HG02571 (cell line): ENCODE results near the gene GPSM1.
A peak's percentile ranks its signal among the peaks of the same experiment; 100 is the strongest.
"Not testable (repeated sequence)": the region's sequence is repeated elsewhere in the genome, so short reads cannot be mapped to it uniquely, and the experiment has no call there.

Source experiments
- ATAC-seq: cut with Tn5 transposase; IDR thresholded peaks from one replicate; pipeline ENCODE4 v1.9.1; 2021; ENCODE audit warnings: mild to moderate bottlenecking, moderate library complexity; ENCODE audit not compliant: unreplicated experiment

GPSM1 gene

DNA sequence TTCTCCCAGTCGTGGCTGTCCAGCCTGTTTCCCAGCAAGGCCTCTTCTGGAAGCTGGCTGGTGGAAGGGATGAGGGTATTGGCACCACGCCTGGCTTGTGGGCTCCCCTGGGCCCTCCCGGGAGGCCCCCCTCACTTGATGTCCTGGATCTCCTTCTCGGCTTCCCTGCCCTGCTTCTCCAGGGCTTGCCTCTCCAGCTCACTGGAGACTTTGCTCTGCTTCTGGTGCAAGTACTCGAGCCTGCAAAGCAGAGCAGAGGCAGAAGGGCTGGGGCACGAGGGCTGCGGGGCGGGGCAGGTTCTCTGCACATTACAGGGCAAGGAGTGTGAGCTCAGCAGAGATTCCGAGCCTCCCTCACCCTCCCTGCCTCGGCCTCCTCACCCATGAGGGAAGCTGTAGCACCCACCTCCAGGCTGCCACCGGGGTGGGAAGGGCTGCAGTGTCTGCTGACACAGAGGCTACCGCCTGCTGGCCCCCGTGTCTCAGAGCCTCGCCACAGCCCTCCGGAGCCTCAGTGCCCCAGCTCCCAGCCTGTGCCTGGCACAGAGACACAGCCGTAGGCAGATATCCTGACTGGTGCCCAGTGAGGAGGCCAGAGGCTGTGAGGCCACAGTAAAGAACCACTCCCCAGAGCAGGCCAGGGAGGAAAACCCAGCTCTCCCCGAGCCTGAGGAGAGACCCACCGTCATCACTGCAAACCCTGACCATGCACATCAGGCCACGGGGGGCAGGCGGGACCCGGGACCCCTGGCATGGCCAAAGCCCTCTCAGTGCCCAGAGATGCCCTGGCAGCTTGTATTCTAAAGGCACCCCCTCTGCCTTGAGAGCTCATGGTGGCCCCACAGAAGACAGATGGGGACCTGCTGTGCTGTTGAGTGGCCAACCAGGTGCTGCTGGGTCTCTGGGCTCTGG lies 65.5 kb downstream of the GPSM1 start:
- ATAC-seq, result no peak

DNA sequence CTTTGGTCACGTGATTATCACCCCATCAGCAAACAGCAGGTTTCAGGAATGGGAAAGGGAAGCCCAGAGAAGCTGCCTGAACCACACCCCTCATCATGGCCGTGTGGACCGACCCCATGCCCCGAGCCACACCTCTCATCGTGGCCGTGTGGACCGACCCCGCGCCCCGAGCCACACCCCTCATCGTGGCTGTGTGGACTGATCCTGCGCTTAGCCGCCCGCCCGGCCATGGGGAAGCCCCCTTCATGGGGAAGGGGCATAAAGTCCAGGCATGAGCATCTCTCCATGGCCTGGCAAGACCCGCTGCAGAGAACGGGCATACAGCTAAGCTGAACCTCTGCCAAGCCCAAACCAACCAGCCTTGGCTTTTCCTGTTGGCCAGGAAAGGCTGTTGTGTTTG lies 66.2 kb downstream of the GPSM1 start:
- no peak for ATAC-seq

DNA sequence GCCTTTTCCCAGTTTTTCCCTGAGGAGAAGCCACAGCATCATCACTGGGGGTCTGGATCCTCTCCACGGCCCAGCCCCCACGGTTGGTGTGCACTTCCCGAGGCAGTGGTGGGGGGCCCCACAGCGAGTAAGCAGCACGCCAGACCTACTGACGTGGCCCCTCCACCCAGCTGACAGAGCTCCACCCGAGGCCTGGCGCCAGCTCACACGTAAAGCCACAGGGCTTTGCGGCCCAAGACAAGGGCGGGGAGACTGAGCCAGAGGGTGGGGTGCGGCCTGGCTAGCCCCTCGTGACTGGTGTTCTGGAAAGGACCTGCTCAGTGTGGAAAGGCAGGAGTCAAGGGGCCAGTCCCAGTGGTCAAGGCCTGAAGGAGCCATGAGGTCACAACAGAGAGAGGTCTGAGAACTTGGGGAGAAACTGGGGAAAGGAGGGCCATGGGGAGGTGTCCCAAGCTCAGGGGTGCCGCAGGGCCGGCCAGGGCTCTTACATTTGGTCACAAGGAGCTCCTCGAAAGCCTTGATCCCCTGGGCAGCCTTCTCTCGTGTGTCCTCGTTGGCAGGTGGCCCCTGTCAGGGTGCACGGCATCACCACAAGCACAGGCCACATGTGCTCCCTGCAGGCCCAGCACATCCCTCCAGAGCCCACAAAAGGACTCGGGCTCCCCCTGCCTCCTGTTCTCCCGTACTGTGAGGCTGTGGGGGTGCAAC lies 67.1 kb downstream of the GPSM1 start:
- ATAC-seq, result no peak

DNA sequence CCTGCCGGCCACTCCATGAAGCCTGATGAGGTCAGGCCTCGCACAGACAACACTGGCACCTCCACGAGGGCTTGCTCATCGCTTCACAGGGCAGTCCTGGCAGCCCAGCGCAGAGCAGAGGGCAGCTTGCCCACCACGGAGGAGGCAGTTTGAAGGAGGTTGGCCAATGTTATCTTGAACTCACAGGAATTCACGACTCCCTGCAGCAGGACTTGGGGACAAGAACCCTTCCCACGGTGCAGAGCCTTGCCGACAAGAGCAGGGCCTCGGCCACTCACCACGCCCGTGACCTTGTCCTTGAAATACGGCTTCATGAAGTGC lies 67.6 kb downstream of the GPSM1 start:
- no peak for ATAC-seq

DNA sequence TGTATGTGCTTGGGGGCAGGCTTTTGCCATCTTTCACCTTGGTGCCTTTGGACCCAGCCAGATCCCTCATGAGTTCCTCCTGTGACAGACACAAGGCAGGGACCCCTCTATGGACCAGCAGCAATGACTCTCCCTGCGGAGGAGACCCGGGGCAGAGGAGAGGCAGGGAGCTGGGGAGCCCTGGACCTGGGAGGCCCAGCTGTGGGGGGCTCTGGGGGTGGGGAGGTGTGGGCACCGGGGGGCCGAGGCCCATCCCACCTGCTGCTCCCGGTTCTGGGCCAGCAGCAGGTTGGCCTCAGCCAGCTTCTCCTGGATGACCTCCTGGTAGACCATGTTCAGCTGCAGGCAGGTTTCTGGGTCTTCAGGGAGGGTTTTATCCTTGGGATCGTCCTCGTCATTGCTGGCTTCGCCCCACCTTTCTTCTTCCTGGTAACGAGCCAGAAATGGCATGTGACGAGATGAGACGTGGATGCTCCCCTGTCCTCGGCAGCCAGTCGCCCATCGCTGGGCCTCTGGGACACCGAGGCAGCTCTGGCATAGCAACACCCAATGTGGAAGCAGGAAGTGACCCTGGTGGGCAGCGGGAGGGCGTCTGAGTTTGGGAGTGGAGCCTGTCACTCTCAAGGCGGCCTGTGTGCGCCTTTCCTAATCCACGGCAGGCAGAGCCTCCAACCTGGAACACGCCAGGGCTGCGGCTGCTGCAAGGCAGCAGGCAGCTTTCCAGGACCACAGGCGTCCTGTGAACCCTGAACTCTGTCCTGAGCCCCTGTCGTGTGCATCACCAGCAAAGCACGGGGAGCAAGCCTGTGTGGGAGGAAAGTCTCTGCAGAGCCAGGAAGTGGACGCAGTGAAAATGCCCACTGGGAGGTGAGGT lies 68.2 kb downstream of the GPSM1 start:
- ATAC-seq, result no peak

DNA sequence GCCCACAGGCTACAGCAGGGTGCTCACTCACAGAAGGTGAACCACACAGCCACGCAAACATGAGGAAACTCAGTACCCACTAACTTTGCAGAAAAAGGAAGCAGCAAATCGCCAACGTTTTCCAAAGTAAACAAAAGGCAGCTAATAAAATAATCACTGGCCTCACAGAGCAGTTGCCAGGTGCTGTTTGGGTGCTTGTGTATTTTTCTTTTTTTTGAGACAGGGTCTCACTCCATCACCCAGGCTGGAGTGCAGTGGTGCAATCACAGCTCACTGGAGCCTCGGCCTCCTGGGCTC lies 68.8 kb downstream of the GPSM1 start:
- ATAC-seq, result no peak

DNA sequence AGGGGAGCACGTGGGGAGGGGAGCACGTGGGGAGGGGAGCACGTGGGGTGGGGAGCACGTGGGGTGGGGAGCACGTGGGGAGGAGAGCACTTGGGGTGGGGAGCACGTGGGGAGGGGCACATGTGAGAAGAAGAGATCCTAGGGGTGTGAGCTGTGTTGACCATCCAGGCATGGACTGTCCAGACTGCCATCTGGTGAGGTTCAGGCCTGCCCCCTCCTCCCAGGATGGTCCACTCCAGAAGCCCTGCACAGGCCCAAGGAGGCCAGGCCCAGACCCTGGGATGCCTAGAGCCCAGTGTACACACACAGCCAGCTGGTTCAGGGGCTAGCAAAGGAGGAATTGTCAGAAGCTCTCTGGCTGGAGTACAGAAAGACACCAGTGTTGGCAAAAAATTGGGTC lies 70.3 kb downstream of the GPSM1 start:
- ATAC-seq, result no peak

DNA sequence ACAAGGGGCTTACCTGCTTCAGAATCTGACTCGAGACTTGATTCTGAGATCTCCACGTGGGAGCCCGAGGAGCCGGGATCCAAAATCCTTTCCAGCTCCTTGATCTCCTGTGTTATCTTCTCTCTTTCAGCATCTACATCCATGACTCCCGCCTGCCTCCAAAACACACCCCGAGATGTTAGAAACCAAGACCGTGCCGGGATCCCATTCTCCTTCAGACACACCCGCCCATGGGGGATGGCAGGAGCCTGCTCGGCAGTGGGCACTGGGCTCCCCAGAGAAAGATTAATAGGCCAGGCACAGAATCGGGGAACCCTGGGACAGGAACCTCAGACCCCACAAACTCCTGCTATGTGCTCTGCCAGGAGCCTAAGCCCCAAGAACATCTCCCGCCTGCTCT lies 70.9 kb downstream of the GPSM1 start:
- no peak for ATAC-seq

DNA sequence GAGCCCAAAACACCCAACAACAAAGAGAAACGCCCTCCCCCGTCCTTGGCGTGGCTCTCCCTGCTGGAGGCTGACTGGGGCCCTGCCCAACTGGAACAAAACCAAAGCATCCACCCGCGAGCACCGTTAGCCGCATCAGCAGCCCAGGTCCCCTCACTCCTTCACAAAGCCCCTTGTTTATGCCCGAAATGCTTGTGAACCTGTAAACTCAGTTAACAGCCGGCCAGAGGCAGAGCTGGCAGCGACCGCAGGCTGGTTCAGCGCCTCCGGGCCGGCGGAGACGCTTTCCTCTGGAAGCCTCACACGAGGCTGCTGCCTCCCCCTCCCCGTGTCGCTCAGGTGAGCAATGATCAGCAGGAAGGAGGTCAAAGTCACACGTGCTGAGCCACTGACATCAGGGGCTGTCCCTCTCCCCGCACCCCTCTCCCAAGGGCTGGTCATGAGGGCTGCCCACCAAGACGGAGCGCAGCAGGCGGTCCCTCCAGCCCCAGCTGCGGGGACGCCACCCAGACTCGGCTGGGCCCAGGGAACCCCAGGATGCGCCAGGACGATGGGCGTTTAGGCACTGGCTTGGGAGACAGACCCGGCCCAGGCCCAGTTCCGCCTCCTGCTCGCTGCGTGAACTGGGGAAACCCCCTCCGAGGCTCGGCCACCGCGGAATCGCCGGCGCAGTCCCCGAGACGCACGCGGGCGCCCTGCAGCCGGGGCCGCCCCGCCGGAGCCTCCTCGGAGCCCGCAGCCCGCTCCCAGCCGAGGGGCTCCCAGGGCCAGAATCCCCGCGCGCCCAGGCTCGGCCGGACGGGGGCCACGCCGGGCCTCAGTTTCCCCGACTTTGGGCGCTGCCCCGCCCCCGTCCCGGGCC lies 72.1 kb downstream of the GPSM1 start:
- peak; percentile 21 for ATAC-seq

DNA sequence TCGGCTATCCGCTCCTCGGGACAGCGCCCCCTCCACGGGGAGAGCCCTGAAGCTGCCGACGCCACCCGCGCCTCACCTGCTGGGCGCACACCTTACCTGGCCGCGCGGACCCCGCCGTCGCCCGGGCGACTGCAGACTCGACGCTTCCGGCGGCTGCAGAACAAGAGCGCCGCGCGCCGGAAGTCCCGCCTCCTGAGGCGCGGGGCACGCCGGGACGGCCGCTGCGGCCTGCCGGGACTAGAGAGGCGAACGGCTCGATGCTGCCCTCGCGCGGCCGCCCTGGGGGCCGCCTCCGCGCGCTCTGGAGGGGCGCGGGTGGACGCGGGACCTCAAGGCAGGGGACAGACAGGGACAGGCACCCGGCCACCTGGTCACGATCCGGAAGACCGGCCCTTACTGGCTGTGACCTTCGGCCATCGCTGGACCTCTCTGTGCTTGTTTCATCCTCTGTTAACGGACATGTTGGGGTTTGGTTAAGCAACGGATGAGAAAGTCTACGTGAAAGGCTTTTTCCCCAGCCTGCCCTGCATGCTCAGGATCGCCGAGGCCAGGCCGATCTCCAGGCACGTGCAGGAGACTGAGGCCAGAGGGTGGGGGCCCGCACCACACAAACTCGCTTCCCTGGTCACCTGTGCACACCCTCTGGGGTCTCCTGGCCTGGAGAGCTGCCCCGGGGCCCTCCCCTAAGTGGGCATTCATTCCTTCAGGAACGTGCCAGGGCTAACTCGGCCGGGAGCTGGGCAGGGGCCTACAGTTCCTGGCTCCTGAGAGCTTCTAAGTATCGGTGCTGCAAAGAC lies 72.9 kb downstream of the GPSM1 start, which contains the start of gene SNAPC4:
Gene SNAPC4 (minus strand): TSS at position 133 of the 797 bp plus-strand sequence. CDS start 1,742 bp downstream, outside the sequence.
- peak; percentile 56 for ATAC-seq

DNA sequence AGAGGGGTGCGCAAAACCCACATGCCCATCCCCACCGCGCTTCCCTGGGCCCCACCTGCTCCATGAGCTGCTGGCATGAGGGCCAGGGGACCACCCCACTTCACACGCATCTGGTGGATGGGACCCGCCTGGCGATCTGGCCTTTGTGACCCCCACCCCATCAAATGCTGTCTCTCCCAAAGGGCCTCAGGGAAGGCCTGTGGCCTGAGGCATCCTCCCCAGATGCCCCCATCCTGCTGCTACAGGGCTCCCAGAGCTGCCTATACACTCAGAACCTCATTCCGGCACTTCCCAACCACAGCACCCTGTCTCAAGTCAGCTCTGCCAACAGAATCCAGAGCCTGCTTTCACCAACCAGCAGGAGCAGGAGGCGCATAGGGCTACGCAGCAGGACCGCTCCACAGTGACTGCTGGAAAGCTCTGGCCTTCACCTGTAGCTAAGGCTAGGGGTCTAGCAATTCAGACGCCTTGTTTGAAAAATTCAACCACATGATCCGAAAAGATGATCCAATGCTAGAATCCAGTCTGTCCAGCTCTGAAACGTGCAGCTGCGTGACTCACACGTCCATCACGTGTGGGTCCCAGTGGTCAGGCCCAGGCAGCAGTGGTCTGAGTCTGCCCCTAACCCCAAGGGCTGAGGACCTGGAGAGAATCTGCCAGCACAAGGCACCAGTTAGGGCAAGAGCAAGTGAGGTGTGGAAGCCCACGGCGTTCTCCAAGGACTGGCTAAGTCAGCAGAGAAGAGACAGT lies 74.0 kb downstream of the GPSM1 start:
- ATAC-seq, result no peak

DNA sequence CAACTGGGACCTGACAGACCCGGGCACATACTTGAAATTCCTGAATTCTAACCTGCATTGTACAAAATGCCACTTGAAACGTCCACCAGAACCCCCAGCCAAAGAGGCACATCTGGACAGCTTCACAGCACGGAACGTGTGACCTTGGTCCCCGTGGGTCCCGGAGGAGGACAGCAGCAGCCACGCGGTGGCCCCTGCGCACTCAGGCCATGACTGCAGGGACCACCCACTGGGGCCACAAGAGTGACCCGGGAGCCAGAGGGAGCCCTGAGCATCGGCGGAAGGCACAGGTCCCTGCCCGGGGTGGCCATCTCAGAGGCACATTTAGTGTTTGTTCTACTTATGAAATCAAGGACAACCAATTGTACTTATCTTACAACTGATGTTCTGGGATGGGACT lies 74.7 kb downstream of the GPSM1 start:
- no peak for ATAC-seq

DNA sequence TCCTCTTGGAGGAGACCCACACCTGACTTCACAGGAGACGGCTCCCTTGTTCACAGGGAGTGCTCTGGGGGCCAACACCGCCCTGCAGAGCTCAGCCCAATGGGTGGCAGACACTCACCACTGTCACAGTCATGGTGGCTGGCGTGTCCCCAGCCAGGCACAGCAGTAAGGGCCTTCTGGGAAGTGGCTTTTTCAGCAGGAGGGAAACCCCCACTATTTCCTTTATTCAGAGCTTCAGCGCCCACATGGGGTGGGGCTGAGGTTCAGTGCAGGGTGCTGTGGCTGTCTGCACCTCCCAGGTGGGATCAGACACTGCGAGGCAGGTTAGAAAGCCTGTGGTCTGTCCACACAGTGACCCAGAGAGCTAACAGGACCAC lies 76.2 kb downstream of the GPSM1 start:
- ATAC-seq, result peak; percentile 36

DNA sequence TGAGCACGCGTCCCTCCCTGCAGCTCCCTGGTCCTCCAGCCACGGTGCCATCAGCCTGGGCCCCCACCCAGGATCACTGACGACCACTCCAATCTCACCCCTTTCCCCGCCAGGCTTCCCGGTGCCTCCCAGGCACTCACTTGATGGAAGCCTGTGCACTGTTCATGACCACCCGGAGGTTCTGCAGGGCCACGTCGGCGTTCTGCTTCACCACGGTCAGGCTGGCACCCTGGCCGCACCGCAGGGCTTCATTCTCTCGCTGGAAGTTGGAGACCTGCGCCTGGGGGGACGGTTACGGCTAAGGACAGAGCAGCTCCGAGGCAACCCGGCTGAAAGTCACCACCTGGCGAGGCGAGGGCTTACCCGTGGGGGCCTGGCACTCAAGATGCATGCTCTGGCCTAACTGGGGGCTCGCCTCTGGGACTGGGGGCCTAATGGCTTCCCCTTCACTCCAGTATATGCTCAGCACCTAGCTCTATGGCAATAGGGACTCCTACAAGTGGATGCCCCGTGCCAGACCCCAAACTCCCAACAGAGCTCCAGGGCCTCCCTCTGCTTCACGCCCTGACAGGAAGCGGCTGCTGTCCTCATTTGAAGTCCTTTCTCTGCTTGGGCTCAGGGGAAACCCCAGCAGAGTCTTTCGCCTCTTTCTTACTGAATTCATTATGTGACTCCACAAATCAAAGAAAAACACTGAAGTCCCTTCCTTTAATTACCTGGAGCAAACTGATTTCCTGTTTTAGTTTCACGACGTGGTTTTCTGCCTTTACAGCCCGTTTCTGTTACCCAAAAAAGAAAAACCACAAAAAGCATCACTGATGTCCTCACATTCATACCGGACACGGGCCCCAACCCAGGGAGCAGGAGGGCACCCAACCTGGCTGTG lies 76.8 kb downstream of the GPSM1 start:
- ATAC-seq, result no peak

DNA sequence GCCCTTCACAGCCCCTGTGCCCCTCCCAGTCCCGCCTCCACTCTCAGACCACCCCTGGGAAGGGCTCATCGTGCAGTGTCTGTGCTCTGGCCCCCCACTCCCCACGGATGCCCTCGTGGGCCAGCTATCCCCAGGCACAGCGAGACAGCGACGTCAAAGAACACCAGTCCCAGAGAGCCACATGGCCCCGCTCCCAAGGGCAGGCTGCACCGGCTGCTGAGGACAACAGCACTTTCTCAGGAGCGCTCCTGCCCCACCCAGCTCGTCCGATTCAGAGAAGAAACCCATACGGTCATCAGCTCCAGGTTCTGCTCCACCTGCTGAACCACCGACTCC lies 77.4 kb downstream of the GPSM1 start:
- no peak for ATAC-seq

DNA sequence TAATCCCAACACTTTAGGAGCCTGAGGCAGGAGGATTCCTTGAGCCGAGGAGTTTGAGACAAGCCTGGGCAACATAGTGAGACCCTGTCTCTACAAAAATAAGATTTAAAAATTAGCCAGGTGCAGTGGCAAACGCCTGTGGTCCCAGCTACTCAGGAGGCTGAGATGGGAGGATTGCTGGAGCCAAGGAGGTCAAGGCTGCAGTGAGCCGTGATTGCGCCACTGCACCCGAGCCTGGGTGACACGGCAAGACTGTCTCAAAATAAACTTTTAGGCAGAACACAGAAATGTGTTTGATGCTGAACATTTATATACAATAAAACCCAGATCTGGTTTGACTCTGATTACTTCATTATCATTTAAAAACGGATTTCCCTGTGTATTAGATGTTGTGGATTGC lies 78.1 kb downstream of the GPSM1 start:
- ATAC-seq, result no peak

DNA sequence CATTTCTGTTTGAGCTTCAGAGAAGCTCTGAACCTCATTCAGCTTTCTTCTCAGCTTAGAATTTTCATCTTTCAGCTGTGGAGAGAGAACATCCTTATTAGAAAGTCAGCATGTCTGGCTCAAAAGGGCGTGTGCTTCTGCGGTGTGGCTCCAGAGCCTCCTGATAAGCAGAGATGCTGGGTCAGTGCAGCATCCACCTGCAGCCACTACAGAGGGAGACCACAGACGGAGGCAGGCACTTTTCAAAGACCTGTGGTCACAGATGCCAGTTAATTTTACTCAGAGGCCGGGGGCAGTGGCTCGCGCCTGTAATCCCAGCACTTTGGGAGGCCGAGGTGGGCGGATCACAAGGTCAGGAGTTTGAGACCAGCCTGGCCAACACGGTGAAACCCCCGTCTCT lies 78.6 kb downstream of the GPSM1 start:
- ATAC-seq, result not testable (repeated sequence)

DNA sequence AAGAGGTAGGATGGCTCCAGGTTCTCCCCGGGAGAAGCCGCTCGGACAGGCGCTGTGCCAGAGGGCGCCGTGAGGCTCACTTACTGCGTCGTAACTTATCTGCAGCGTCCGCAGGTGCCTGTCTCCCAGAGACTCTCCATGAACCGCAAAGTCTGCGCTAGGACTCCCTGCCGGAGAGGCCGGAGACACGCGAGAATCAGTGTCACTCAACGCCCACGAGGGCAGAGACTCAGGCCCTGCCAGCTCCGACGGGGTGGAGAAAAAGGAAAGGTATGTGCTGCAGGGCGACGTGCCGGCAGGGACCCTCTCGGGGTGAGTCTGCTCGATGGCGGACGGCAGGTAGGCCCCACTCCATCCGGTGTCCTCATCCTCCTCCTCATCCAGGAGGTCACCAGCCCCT lies 79.7 kb downstream of the GPSM1 start:
- ATAC-seq, result not testable (repeated sequence)
